NCI-H526 treated with DMSO at 0.1 percent for 48 hours (cell line): ENCODE results near the gene ZC3H7B.
"Not testable (repeated sequence)": the region's sequence is repeated elsewhere in the genome, so short reads cannot be mapped to it uniquely, and the experiment has no call there.

Experiments
- DNase-seq: peaks from one replicate; lab custom pipeline; 2025; lab: John Stamatoyannopoulos, UW

Gene ZC3H7B

DNA sequence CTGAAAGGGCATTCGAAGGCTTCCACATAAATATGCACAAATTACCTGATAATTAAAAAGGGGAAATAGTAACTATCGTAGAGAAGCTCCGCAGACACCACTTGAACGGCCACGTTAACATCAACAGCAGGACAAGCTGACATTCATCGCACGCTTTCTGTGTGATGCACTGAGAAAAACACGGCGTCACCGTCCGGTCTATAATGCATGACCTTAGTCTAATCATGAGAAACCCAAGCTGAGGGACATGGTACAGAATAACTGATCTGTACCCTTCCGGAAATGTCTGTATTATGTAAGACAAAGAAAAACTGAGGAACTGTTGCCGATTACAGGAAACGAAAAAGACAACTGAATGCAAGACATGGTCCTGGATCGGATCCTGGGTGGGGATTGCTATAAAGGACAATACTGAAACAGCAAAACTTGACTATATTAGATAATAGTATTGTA is 14.7 kb upstream of the ZC3H7B start:
- DNase-seq: no peak

DNA sequence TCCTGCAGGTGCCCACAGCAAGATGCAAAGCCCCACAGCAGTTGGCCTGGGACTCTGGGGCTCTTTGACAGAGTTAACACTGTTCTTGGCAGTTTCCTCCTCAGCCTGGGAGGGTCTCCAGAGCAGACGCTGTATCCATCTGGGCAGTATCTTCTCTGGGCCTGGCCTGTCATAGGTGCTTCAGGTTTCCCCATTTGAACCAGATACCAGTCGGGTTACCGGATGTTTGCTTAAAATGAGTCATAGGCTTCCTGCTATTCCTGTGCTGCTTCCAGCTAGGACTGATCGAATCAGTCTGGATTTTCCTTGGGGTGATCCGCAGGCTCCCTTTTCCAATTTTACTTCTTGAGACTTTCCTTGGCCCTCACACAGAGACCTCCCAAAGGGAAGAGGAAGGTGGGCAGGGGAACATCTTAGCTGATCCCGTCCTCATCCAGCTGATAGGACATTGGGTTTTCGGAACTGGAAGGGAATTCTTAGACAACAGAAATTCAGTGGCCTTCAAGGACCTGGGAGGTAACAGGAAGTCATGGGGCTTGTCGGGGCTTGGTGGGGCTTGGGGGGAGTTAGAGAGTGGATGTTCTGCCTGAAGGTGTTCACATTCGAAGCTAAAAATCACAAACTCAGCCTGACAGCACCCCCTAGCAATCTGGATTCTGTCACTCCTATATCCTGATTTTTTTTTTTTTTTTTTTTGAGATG is 12.9 kb upstream of the ZC3H7B start:
- DNase-seq: no peak

DNA sequence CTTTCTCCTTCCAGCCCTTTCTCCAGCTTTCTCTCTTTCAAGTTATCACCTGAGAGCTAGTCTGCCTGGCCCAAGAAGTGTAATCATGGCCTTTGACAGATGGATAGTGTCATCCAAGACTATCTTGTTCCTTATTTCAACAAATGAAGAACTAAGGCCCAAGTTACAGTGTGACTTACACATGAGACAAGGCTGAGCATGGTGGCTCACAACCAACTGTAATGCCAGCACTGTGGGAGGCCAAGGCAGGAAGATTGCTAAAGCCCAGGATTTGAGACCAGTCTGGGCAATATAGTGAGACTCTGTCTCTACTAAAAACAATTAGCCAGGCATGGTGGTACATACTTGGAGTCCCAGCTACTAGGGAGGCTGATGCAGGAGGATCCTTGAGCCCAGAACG is 11.7 kb upstream of the ZC3H7B start:
- DNase-seq: no peak

DNA sequence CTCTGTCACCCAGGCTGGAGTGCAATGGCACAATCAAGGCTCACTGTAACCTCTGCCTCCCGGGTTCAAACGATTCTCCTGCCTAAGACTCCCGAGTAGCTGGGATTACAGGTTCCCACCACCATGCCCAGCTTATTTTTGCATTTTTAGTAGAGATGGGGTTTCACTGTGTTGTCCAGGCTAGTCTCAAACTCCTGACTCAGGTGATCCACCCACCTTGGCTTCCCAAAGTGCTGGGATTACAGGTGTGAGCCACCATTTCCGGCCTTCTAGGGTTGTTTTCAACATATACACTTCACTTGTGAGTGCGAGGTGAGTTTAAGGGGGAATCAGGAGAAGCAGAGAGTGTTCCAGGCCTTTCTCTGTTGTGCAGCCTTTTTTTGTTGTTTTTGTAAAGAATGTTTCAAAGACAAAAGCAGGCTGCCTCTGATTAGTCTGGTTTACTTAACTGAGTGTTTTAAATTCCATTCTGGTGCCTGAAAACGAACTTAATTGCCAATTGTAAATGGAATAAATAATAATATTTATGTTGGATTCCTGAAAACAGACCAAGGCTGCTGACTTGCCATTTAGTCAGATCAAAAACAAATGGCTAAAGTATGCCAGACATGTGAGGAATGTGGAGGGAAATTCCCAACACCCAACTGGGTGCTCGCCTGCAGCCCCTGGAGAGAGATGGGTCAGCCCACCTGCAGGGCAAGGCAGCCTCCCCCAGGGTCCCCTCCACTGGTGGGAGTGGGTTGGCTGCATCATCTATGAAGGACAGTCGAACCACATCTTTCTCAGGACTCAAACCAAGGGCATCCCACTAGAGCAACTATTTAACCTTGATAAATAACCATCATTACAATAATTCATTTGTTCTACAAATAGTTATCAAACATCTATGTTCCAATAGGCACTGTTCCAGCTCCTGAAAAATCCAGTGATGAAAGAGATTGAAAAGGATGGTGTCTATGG is 10.8 kb upstream of the ZC3H7B start:
- no peak for DNase-seq

DNA sequence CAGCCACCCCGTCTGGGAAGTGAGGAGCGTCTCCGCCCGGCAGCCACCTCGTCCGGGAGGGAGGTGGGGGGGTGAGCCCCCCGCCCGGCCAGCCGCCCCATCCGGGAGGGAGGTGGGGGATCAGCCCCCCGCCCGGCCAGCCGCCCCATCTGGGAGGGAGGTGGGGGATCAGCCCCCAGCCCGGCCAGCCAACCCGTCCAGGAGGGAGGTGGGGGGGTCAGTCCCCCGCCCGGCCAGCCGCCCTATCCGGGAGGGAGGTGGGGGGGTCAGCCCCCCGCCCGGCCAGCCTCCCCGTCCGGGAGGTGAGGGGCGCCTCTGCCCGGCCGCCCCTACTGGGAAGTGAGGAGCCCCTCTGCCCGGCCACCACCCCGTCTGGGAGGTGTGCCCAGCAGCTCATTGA is 6.5 kb upstream of the ZC3H7B start:
- not testable (repeated sequence) for DNase-seq

DNA sequence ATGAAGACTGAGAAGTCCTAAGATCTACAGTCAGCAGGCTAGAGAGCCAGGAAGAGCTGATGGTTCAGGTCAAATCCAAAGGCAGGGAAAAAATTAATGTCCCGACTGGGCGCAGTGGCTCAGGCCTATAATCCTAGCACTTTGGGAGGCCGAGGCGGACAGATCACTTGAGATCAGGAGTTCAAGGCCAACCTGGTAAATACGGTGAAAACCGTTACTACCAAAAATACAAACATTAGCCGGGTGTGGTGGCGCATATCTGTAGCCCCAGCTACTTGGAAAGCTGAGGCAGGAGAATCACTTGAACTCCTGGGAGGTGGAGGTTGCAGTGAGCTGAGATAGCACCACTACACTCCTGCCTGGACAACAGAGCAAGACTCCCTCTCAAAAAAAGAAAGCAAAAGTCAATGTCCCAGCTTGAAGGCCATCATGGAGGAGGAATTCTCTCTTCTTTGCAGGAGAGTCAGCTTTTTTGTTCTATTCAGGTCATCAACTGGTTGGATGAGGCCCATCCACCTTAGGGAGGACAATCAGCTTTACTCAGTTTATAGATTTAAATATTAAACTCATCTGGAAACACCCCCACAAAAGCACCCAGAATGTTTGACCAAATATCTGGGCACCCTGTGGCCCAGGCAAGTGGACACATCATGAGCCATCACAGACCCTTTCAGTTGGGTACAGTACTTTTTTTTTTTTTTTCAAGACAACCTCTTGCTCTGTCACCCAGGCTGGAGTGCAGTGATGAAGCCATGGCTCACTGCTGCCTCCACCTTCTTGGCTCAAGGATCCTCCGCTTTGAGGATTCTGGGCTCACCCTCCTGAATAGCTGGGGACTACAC is 4.3 kb upstream of the ZC3H7B start:
- no peak for DNase-seq

DNA sequence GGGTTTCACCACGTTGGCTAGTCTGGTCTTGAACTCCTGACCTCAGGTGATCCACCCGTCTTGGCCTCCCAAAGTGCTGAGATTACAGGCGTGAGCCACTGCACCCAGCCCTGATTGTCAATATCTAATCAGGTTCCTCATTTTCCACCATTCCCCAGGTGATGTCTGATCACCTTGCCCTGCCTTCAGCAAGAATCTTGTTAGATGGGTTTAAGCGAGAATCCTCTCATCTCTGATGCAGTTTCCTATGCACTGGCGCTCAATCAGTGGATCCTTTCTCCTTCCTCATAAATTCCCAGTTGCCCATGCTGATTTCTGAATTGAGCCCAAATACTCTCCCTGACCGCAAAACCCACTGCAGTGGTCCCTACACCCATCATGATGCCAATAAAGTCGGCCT is 664 bp upstream of the ZC3H7B start:
- DNase-seq: no peak

DNA sequence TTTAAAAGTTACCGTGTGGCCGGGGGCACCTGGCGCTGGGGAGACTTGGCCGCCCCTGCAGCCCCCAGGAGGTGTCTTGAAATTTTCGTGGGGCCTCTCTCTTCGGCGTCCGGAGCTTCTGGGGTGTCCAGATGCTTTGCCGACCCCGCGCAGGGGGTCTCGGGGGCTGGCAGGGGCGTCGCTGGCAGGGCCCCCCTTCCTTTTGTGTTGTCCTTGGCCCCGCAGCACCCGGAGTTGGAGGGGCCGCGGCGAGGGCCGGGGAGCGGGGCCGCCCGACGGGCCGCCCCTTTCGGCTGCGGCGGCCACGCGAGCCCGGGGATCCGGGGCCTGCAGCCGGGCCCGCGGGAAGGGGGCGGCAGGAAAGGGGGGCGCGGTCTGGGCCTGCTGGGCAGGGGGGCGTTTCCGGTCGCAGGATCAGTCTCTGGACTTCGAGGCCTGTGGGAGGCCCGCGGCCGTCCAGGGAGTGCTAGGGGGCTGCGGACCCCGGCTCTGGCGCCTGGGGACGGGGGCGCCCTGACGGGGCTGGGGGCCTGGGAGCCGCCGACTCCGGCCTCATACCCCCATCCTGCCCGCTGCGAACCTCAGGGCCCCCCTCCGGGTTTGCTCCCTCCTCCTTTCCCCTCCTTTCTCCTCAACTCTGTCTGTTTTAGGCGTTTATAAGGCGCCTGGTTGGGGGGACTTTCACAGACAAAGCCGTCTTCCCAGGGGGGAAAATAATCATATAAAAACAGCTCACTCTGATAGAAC is 869 bp downstream of the ZC3H7B start:
- no peak for DNase-seq

DNA sequence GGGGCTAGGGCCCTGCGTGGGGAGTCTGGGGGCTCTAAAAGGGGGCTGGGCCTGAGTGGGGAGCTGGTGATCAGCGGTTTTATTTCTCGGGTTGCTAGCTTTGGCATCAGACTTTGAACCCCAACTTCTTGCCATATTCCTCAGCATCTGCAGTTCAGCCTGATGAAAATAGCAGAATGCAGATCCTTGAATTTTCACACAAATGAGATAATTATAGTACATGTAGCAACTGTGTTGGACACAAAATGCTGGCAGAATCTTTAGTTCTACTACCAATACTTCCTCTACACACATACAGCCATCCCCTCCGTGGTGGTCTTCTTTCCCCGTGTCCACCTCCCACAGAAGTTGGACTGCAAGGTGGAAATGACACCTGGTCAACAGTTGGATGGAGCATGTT is 1.5 kb downstream of the ZC3H7B start:
- DNase-seq: no peak

DNA sequence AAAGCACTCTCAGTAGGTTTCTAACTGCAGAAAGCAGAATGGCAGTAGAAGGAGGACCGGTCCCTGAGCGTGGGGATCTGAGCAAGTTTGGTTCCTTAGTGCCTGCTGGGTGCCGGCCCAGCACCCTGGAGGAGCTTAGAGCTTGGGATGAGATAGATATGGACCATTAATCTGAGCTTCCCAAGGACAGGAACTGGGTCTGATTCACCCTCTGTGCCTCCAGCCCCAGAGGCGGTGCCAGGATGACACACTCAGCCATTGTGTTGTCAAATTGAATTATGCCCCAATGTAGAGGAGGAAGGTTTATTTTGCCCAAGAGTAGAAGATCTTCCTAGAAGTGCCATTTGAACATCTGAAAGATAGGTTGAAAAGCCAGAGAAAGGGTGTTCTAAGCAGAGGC is 4.3 kb downstream of the ZC3H7B start:
- DNase-seq: no peak

DNA sequence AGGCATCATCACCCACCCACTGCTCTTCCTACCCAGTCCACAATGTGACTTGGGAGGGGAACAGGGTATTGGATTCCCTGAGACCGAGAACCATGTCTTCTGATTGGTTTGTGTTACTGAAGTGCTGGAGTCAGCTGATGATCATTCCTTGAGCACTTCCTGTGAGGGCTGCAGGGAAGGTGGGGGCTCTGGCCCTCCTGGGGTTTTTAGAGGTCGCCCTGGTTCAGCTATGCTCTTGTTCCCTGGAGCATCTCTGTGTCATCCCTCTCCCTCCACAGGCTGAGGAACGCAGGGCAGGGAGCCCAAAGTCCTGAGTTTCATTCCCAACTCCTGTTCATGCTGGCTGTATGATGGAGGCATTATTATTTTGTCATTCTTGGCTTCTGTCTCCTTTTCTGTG is 6.7 kb downstream of the ZC3H7B start:
- DNase-seq: no peak

DNA sequence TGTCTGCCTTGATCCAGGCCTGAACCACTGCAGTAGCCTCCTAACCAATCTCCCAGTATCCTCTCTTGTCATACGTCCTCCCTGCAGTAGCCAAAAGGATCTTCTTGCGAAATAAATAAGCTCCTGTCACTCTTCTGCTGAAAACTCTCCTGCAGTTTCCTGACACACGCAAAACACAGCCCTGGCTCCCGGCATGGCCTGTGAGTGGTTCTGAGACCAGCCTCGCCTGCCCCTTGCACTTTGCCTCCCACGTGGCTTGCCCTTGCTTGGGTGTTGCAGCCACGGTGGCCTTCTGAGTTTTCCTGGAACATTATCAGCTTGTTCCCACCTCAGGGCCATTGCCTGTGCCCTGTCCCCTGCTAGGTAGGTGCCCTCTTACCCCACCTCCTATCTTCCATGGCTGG is 7.2 kb downstream of the ZC3H7B start:
- DNase-seq: no peak

DNA sequence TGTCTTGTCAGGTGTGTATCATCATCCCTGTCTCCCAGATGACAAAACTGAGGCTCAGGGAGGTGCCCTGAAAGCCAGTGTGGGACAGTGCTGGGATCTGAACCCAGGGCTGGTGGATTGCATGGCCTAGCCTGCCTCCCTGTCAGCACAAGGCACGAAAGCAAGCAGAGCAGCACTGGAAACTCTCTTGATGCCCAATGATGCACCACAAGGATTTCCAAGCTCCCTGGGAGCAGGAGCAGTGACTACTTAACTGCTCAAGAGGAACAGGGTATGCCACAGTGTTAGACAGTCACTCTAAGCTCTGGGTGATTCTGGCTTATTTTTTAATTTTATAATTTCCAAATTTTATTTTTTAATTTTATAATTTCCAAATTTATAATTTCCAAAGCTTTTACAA is 9.0 kb downstream of the ZC3H7B start:
- DNase-seq: no peak

DNA sequence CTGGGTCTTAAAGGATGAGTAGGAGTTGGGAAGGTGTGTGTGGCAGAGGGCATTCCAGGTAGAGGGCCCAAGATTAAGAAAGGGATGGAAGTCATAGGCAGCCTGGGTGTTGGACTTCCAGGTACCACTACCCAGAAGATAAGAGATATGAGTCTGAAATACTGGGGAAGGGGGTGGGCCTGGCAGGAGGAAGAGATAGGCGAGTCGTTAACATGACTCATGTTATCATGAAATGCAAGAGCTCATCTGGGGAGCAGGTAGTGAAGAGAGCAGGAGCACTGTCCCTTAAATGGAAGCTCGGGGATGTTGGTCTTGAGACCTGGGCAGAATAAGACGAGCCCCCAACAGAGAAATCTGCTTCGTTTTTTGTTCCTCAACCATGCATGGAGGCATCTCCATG is 10.2 kb downstream of the ZC3H7B start:
- DNase-seq: no peak

DNA sequence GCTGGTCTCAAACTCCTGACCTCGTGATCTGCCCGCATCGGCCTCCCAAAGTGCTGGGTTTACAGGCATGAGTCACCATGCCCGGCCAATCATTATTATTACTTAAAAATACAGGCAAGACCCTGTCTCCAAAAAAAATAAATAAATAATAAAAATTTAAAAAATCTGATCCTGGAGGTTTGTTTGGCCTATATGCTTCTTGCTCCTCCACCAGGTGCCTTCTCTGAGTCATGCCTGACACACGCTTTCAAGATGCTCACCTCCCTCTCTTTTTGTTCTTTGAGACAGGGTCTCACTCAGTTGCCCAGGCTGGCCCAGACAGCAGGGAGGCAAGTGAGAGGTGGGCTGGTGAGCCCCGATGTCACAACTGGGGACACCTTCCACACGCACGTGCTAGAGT is 13.5 kb downstream of the ZC3H7B start:
- DNase-seq: no peak

DNA sequence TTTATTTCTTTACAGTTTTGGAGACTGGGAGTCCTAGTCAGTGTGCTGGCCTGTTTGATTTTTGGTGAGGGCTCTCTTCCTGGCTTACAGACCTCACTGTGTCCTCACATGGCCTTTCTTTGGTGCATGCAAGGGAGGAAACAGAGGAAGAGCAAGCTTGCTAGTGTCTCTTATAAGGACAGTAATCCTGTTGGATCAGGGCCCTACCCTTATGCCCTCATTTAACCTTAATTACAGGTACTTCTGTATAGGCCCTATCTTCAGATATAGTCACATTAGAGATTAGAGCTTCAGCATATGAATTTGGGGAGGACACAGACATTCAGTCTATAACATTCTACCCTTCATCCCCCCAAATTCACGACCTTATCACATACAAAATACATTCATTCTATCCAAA is 14.3 kb downstream of the ZC3H7B start:
- no peak for DNase-seq

DNA sequence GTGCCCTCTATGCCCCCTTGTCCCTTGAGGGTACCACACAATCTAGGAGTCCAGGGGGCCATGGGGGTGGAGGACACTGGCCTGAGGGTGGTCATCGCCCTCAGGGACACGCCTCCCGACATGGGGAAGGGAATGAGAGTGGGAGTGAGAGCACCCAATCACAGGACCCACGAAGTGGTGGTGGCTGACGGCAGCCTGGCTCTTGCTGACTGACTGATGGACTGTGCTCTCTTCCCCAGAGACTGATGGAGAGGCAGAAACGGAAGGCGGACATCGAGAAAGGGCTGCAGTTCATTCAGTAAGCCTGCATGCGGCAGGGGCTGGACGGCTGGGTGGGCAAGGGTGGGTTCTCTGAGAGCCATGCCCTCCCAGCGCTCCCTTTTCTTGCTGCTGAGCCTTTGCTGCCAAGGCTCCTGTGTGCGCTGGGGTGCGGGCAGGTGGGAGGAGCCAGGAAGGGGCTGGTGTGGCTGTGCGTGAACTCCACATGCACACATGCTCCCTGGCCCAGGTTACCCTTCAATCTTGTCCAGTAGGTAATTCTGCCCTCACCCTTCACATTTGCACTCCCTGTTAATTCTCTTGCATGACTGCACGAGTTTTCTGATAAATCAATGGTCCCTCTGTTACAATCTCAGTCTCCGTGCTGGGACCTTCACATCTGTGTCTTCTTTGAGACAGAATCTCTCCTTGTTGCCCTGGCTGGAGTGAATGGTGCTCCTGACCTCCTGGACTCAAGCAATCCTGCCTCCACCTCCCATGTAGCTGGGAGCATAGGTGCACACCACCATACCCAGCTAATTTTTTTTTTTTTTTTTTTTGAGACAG is 19.3 kb downstream of the ZC3H7B start:
- DNase-seq: no peak

DNA sequence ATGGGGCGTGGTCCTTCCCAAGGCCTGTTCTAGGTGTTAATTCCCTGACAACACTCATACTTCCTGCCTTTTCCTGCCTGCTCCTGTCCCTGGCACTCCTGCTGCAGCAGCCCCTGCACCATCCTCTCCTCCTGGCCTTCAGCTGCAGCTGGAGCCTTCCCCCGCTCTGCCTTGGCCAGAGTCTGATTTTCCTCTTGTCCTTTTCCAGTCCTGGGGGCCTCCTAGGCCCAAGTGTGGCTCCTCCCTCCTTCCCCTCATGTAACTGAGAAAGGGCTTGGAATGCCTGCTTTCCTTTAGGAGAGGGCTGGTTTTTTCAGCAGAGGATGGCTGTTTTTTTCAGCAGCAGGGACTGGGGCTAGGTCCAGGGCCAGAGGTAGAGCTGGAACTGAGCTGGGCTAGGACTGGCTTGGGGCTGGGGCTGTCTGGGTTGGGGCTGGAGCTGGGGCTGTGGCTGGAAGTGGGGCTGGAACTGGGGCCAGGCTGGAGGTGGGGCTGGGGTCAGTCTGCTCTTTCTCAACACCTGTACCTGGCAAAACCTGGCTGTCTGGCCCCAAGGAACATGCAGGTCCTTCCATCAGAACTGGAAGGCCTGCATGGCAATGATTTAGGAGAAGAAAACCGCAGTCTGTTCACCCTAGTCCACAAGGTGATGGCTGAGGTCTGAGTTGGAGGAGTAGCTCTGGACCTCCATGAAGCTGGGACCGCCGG is 23.6 kb downstream of the ZC3H7B start:
- no peak for DNase-seq

DNA sequence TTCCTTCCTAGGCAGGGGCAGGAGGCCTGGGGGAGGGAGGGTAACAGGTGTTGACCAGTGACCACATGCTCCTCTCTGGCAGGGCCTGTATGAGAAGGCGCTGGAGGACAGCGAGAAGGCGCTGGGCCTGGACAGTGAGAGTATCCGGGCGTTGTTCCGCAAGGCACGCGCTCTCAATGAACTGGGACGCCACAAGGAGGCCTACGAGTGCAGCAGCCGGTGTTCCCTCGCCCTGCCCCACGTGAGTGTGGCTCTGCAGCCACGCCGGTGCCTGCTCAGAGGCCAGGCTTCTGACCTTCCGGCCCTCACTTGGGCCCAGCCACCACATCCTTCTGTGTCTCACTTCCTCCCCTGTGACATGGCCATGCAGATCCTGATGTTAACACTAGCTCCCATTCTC is 25.8 kb downstream of the ZC3H7B start:
- DNase-seq: no peak

DNA sequence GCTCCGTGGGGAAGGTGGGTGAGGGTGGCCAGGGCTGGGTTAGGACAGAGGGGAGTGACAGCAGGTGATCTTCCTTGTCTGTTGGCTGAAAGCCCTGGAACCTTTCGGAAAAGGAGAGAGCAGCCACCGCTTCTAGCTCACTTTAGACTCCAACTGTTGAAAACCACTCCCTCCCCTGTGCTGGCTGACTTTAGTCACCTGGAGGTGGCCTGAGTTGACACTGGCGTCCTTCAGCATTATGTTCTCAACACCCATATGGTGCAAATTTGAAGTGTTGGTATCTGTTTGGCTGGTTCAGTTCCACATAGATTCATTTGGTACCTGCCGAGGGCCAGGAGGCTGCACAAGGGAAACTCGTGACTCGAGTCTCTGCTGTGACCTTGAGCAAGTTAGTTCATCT is 28.8 kb downstream of the ZC3H7B start:
- DNase-seq: no peak
